Right ventricle myocardium inferior (tissue), 1 donor: ENCODE results near the gene ARF1. TPM values are rescaled to one million over a fixed set of nuclear protein-coding genes. Genes with fewer than 3 reads are reported as not detected.

Experiments
- ATAC-seq: fragments of 200-7000 bp; cut with Tn5 transposase; one replicate; pipeline ENCODE4 v1.9.1; 2020; ENCODE audit warnings: mild to moderate bottlenecking, moderate library complexity
- DNase-seq: peaks from one replicate; pipeline ENCODE4 v3.0.0; 2021; ENCODE audit errors: missing footprints
- intact Hi-C: fragments of 100-400 bp; cut with DNase I; formaldehyde crosslinking; loops from one replicate; pipeline ENCODE4 v1.11.0; 2022
- total RNA-seq: library from RNA; stranded (reverse); fragmentation: NEBNext Ultra II Directional; extraction: Animal tissue kit (Norgen Biotek cat#: 25700); gene quantifications from one replicate; pipeline ENCODE4 v1.2.1, GENCODE V29; 2021
- donor health status: DM: no; HTN: yes; CAD: no; lungs with severe emphysema.

Gene ARF1
- total RNA-seq, 1 donor from 2014 or later, result 281 TPM

GRCh38 chr1:228136901-228137300, 54.4 kb downstream of the ARF1 start:
- ATAC-seq (no peak), DNase-seq (no peak)
- intact Hi-C loops, result no loop called here

- DNase-seq (no peak), ATAC-seq (no peak)
- intact Hi-C loops, result no loop called here
Observed at GRCh38 chr1:228139406-228139930, 57.0 kb downstream of the ARF1 start.

- intact Hi-C loops, result loop anchor here (1.0 to 2.0 kb wide), 3 partner anchors 25 to 69 kb away; partner anchors contain the start of genes IBA57, MRPL55 and OBSCN
- DNase-seq (peak; percentile 100), ATAC-seq (peak; percentile 95)
Observed at GRCh38 chr1:228139931-228140723, 57.6 kb downstream of the ARF1 start, which contains the start of gene GUK1. TSS of gene GUK1 (plus strand) at chr1:228140279. CDS start at chr1:228140303, 24 bp downstream.

- ATAC-seq, result no peak
- DNase-seq, result no peak
- intact Hi-C loops, result loop anchor here (1.0 to 2.0 kb wide), 4 partner anchors 22 to 68 kb away; partner anchors contain the start of genes IBA57, MRPL55 and OBSCN
Observed at GRCh38 chr1:228140724-228141225, 58.3 kb downstream of the ARF1 start.

- DNase-seq (peak; percentile 85), ATAC-seq (no peak)
- intact Hi-C loops, result loop anchor here (1.0 to 2.0 kb wide), 3 partner anchors 21 to 67 kb away; partner anchors contain the start of genes MRPL55 and OBSCN
Observed at GRCh38 chr1:228141226-228142044, 58.9 kb downstream of the ARF1 start.

- intact Hi-C loops, result no loop called here
- no peak for DNase-seq
- ATAC-seq, result no peak
Observed at GRCh38 chr1:228142155-228142691, 59.7 kb downstream of the ARF1 start.

- DNase-seq (peak; percentile 59), ATAC-seq (no peak)
- intact Hi-C loops, result no loop called here
Observed at GRCh38 chr1:228142701-228143136, 60.2 kb downstream of the ARF1 start.

- DNase-seq, result no peak
- no peak for ATAC-seq
- intact Hi-C loops, result no loop called here
Observed at GRCh38 chr1:228143480-228144192, 61.1 kb downstream of the ARF1 start.

- ATAC-seq (no peak), DNase-seq (peak; percentile 64)
- intact Hi-C loops, result no loop called here
Observed at GRCh38 chr1:228144193-228144992, 61.9 kb downstream of the ARF1 start.

- DNase-seq (no peak), ATAC-seq (no peak)
- intact Hi-C loops, result no loop called here
Observed at GRCh38 chr1:228144993-228145343, 62.5 kb downstream of the ARF1 start.

- DNase-seq, result no peak
- intact Hi-C loops, result no loop called here
- ATAC-seq, result no peak
Observed at GRCh38 chr1:228145463-228146416, 63.2 kb downstream of the ARF1 start.

GRCh38 chr1:228146417-228147150, 64.1 kb downstream of the ARF1 start:
- ATAC-seq (no peak), DNase-seq (peak; percentile 64)
- intact Hi-C loops, result no loop called here

- DNase-seq, result no peak
- intact Hi-C loops, result no loop called here
- no peak for ATAC-seq
Observed at GRCh38 chr1:228147151-228147693, 64.7 kb downstream of the ARF1 start.

GRCh38 chr1:228147768-228148167, 65.3 kb downstream of the ARF1 start:
- no peak for DNase-seq
- ATAC-seq, result no peak
- intact Hi-C loops, result no loop called here

GRCh38 chr1:228148196-228148861, 65.8 kb downstream of the ARF1 start:
- no peak for ATAC-seq
- DNase-seq, result no peak

More at GRCh38 chr1:228148196-228148861, 65.8 kb downstream of the ARF1 start:
- intact Hi-C loops, result no loop called here
